HuH-7.5 (cell line): ENCODE data around the gene SLC39A8.

Experiments used
- DNase-seq: peaks from one replicate; pipeline ENCODE4 v3.0.0; 2011; ENCODE audit warnings: low spot score

SLC39A8 gene

DNA sequence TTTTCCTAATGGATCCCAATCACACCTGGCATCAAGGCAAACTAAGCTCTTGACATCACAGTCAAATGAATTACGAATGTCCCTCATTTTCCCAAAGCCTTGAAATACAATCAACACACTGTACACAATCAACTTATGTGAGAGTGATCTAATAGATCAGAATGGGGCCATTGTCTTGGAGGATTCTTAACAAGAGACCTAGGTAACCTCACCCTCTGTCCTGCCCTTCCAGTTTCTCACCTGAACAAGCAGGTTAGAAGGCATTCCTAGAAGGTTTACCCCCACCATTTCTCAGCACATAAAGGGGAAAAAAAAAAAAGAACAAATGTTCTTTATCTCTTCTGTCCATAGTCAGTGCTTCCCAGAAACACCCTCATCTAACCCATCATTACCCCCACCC is 6.3 kb downstream of the SLC39A8 start:
- no peak for DNase-seq

- no peak for DNase-seq
Measured at GRCh38 chr4:102338405-102338804, 6.9 kb downstream of the SLC39A8 start.

GRCh38 chr4:102335616-102336015 is 9.7 kb downstream of the SLC39A8 start:
- DNase-seq: no peak

DNA sequence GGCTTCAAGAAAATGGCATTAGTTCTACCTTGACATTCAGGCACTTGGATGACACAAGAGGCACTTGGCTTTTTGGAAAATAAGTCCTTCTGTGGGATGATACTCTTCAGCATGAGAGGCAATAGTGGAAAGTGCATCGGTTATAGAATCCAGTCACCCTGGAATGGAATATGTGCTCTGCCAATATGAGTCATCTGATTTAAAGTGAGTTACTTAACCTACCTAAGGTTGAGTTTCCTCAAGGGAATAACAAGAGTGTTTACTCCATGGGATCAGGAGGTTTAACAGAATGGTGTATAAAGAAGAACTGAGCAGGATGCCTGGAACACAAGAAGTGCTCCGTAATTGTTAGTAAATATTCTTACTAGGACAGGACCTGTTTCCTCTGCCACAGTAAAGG is 10.7 kb downstream of the SLC39A8 start:
- no peak for DNase-seq

GRCh38 chr4:102333787-102334186 is 11.5 kb downstream of the SLC39A8 start:
- DNase-seq: no peak

DNA sequence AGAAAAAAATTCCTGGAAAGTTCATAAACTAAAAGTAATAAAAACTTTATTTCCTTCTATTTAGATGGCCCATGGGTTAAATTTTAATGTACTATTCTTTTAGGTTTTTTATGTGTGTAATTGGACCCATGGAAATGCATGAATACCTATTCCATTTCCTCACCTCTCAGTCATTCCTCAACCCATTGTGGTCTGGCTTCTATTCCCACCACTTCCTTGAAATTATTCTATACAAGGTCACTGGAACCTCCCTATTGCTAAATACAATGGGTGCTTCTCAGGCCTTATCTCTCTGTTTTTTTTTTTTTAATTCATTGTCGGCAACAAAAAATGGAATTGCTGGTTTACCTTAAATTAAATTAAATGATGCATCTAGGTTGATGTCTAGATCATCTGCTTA is 17.2 kb downstream of the SLC39A8 start:
- no peak for DNase-seq

DNA sequence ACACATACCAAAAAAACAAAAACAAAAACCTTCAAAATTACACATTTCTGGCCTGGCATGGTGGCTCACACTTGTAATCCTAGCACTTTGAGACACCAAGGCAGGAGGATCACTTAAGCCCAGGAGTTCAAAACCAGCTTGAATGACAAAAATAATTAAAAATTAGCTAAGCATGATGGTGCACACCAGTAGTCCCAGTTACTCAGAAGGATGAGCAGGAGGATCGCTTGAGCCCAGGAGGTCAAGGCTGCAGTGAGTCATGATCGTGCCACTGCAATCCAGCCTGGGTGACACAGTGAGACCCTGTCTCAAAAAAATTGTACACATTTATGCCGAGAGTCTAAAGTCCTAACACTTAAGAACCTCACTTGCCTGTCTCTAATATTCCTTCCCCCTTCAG is 18.3 kb downstream of the SLC39A8 start:
- DNase-seq: no peak

- no peak for DNase-seq
Measured at GRCh38 chr4:102324730-102325129, 20.6 kb downstream of the SLC39A8 start.

GRCh38 chr4:102322736-102323135 is 22.5 kb downstream of the SLC39A8 start:
- DNase-seq: no peak

DNA sequence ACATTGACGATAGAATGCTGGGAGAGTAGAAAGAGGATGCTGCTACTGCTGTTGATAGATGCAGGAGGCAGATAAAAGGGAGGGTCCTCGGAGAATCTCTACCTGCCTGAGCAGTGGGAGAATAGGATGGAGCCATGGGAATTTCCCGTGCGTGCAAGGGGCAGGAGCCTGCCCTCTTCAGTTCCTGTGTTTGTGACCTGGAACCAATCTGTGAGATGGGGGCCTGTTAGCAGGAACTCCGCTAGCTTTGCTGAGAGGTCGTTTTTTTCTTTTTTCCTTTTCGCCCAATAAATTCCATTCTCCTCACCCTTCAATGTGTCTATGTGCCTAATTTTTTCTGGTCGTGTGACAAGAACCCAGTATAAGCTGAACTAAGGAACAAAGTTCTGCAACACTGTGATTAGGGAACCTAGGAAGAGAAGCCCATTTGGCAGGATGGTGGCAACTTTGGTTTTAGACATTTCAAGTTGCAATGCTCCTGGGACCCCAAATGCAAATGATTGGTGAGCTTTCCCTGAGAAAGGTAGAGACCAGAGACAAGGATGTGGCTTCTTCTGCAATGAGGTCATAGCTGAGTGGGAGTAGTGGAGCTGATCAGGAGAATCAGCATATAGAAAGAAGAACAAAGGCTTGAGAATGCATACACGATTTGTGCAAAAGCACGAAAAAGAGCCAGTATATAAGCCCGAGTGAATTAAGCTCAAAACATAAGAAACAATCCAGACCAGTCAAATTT is 23.9 kb downstream of the SLC39A8 start:
- DNase-seq: no peak

- no peak for DNase-seq
Measured at GRCh38 chr4:102319594-102319993, 25.7 kb downstream of the SLC39A8 start.

DNA sequence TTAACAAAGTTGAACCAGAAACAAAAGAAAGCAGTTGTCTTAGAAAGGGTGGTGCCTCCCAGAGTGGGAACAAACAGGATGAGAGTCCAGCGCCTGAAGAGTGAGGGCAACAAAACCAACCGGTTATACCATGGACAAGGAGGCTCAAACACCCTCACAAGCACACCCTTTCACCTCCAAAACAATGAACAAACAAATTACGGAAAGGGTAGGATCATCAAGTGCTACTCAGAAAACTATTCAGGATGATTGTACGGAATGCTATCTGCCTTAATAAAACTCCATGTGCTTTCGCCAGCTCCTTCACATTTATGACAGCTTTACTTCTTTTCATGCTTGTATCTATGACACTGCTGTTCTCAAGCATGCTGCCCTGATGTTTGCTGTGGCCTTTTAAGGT is 26.8 kb downstream of the SLC39A8 start:
- DNase-seq: no peak

GRCh38 chr4:102318105-102318504 is 27.2 kb downstream of the SLC39A8 start:
- no peak for DNase-seq

GRCh38 chr4:102317459-102317858 is 27.8 kb downstream of the SLC39A8 start:
- DNase-seq: no peak

DNA sequence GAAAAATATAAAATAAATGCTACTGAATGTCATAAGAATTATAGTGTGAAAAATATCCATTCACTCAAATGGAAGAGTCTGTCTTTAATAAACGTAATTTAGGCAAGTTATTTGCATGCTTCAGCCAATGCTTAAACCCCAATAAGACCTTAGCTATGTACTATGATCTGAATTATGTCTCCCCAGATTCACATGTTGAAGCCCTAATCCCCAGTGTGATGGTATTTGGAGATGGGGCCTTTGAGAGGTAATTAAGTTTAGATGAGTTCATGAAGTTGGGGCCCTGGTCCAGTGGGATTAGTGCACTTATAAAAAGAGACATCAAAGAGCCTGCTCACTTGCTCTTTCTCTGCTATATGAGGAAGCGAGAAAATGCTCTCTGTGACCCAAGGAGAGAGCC is 28.7 kb downstream of the SLC39A8 start:
- no peak for DNase-seq

GRCh38 chr4:102315532-102315931 is 29.8 kb downstream of the SLC39A8 start:
- DNase-seq: no peak

DNA sequence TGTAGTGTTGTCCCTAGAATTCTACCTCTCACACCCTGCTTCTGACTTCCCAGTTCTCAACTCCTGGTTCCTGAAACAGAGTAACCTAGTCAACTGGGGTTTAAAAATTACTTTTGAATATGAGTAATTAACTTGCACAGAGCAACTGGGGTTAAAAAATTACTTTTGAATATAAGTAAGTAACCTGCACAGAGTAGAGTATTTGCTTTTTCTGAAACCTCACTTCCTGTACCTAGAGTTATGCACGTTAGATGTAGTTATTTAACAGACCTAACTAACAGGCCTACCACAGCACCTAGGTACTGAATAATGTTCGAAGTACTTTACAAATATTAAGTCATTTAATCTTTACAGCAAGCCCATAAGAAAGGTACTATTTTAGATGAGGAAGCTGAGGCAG is 32.9 kb downstream of the SLC39A8 start:
- no peak for DNase-seq

DNA sequence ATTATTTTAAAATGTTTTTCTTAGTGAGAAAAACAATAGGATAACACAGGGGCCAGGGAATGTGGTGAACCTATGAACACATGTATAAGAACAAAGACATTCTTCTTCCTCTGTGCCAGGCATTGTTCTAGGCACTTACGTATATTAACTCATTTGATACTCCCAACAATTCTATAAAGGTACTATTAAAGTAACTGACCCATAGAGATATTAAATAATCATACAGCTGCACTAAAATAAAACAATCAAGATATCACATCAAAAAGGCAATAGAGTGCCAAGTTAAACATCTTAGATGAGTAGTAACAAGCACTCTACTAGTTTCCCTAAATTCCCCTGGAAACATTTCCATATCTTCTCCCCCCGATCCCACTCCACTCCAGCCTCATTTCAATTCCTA is 33.4 kb downstream of the SLC39A8 start:
- DNase-seq: no peak

- no peak for DNase-seq
Measured at GRCh38 chr4:102311407-102311806, 33.9 kb downstream of the SLC39A8 start.

GRCh38 chr4:102308032-102308799 is 37.1 kb downstream of the SLC39A8 start:
- no peak for DNase-seq

DNA sequence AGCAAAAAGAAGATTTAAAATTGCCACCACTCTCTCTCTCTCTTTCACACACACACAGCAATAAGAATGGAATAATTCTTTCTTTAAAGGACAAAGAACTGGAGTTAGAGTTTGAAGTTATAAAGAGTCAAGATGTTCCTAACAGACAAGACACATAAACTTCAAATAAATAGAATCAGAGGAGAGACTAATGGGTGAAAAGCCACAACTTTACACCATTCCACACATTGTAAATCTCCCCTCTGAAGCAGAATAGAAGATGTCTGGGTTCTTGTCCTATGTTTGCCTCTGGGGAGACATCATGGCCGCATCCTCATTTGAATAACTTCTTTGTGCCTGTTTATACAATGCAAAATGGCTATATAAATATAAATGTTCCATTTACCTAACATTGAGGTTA is 39.6 kb downstream of the SLC39A8 start:
- no peak for DNase-seq

GRCh38 chr4:102302762-102303161 is 42.5 kb downstream of the SLC39A8 start:
- no peak for DNase-seq

- DNase-seq: no peak
Measured at GRCh38 chr4:102301167-102301566, 44.1 kb downstream of the SLC39A8 start.
